GM19238 (cell line): ENCODE data around the gene CCL4L2.
"Not testable (repeated sequence)": the region's sequence is repeated elsewhere in the genome, so short reads cannot be mapped to it uniquely, and the experiment has no call there.

Experiments
- DNase-seq: peaks from one replicate; pipeline ENCODE4 v3.0.0; 2011; ENCODE audit warnings: low spot score; ENCODE audit not compliant: insufficient read length

CCL4L2 gene

DNA sequence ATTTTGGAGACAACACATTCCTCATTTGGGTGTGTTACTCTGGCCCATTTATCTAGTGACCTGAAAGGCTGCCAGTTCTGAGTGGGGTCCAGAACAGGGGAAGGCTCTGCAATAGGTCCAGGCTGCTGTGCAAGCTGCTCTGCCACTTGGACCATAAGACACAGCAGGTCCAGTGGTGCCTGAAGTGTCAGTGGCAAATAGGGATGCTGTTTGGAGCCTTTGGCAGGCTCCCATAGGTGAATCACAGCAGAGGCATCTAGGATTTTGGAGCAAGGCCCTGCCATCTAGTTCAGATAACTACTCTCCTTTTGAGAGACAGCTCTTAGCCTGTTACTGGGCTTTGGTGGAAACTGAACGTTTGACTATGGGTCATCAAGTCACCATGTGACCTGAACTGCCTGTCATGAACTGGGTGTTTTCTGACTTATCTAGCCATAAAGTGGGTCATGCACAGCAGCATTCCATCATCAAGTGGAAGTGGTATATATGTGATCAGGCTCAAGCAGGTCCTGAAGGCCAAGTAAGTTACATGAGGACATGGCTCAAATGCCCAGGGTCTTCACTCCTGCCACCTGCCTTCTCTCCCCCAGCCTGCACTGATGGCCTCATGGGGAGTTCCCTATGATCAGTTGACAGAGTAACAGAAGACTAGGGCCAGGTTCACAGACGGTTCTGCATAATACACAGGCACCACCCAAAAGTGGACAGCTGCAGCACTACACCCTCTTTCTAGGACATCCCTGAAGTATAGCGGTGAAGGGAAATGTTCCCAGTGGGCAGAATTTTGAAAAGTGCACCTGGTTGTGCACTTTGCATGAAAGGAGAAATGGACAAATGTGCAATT, 10.1 kb downstream of the CCL4L2 start:
- not testable (repeated sequence) for DNase-seq

DNA sequence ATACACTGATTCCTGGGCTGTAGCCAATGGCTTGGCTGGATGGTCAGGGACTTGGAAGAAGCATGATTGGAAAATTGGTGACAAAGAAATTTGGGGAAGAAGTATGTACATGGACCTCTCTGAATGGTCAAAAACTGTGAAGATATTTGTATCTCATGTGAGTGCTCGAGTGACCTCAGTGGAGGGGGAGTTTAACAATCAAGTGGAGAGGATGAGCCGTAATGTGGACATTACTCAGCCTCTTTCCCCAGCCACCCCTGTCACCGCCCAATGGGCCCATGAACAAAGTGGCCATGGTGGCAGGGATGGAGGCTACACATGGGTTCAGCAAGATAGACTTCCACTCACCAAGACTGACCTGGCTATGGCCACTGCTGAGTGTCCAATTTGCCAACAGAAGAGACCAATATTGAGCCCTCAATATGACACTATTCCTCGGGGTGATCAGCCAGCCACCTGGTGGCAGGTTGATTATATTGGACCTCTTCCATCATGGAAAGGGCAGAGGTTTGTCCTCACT, 10.8 kb downstream of the CCL4L2 start:
- DNase-seq: not testable (repeated sequence)

DNA sequence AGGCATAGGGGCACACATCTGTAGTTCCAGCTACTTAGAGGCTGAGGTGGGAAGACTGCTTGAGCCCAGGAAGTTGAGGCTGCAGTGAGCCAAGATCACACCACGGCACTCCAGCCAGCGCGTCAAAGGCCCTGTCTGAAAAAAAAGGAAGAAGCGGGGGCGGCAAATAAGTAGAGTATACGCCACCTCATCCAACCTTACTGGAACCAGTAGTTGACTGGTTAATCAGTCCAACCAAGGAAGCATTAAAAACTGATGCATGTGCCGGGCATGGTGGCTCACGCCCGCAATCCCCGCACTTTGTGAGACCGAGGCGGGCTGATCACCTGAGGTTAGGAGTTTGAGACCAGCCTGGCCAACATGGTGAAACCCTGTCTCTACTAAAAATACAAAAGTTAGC, 12.1 kb downstream of the CCL4L2 start:
- DNase-seq: not testable (repeated sequence)

DNA sequence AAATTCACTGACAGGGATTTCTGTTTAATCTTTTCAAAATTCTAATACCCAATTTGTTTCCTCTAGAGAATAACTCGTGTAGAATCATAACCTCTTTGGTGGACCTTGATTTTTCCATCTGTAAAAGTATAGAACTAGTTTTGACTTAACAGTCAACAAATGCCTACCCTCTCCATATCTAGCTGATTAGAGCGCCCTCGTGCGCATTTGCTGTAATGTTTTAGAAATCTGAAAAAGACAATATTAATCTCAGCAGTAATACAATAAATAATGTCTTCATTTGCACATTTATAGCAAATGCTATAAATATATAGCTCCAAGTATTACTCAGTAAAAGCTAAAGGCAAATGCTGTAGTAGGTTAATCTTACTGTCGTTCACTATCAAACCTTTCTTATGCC, 18.8 kb downstream of the CCL4L2 start:
- DNase-seq: not testable (repeated sequence)

DNA sequence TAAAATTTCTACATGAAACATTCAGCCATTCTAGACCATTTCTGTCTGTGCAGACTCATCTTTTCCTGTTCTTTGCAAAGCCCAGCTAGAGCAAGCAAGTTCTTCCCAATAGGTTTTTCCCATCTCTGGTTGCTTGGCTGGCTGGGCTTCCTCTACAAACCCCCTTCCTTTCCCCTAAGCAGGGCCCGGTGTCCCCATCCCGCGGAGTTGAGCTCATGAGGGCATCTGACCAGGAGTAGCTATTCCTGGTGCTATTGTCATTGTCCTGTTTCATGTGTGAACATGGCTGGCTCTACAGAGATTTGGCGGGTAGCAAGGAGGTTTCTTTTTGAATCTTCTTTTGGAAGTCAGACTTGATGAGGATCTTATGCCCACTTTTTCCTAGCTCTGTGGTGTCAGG, 31.2 kb downstream of the CCL4L2 start:
- not testable (repeated sequence) for DNase-seq
